Fibroblast of skin of scalp (primary cell): ENCODE measurements around the gene ZNF319.

ENCODE experiments used
- DNase-seq: peaks from one replicate; pipeline ENCODE4 v3.0.0-alpha.2; 2013

Gene ZNF319

GRCh38 chr16:57976331-57976796, 24.1 kb downstream of the ZNF319 start:
- DNase-seq, result no peak

- no peak for DNase-seq
Measured at GRCh38 chr16:57972306-57972705, 28.2 kb downstream of the ZNF319 start.

- no peak for DNase-seq
Measured at GRCh38 chr16:57971848-57972247, 28.6 kb downstream of the ZNF319 start.

GRCh38 chr16:57970970-57971369, 29.5 kb downstream of the ZNF319 start, which contains the start of gene CNGB1:
Gene CNGB1 (minus strand): TSS chr16:57971128. CDS start chr16:57967286, 3,842 bp downstream.
- DNase-seq, result no peak

- no peak for DNase-seq
Measured at GRCh38 chr16:57970319-57970718, 30.2 kb downstream of the ZNF319 start.

GRCh38 chr16:57969451-57970123, 30.9 kb downstream of the ZNF319 start:
- DNase-seq, result no peak

- no peak for DNase-seq
Measured at GRCh38 chr16:57967916-57968315, 32.6 kb downstream of the ZNF319 start.

- DNase-seq, result no peak
Measured at GRCh38 chr16:57966986-57967385, 33.5 kb downstream of the ZNF319 start.

GRCh38 chr16:57966204-57966771, 34.2 kb downstream of the ZNF319 start:
- DNase-seq, result no peak

GRCh38 chr16:57964157-57964700, 36.2 kb downstream of the ZNF319 start:
- no peak for DNase-seq

- DNase-seq, result no peak
Measured at GRCh38 chr16:57962756-57963155, 37.7 kb downstream of the ZNF319 start.

- DNase-seq, result no peak
Measured at GRCh38 chr16:57962046-57962445, 38.4 kb downstream of the ZNF319 start.

GRCh38 chr16:57961538-57961937, 38.9 kb downstream of the ZNF319 start:
- DNase-seq, result no peak

- DNase-seq, result no peak
Measured at GRCh38 chr16:57960826-57961472, 39.5 kb downstream of the ZNF319 start.

- DNase-seq, result no peak
Measured at GRCh38 chr16:57960310-57960709, 40.2 kb downstream of the ZNF319 start.

GRCh38 chr16:57959804-57960203, 40.7 kb downstream of the ZNF319 start:
- DNase-seq, result no peak

GRCh38 chr16:57959121-57959520, 41.4 kb downstream of the ZNF319 start:
- DNase-seq, result no peak

GRCh38 chr16:57958544-57958943, 41.9 kb downstream of the ZNF319 start:
- DNase-seq, result no peak

GRCh38 chr16:57957673-57958392, 42.6 kb downstream of the ZNF319 start:
- DNase-seq, result no peak

GRCh38 chr16:57956924-57957672, 43.4 kb downstream of the ZNF319 start:
- no peak for DNase-seq

- no peak for DNase-seq
Measured at GRCh38 chr16:57956270-57956808, 44.1 kb downstream of the ZNF319 start.
